Keratinocyte (primary cell): ENCODE measurements around the gene CACNA2D2. TPM values are rescaled to one million over a fixed set of nuclear protein-coding genes. Genes with fewer than 3 reads are reported as not detected.

ENCODE experiments used
- DNase-seq: peaks from one replicate; pipeline ENCODE4 v3.0.0-alpha.2; 2011; ENCODE audit warnings: low read depth, missing footprints, low spot score
- FAIRE-seq: peaks from 2 replicates; lab custom pipeline; 2011; peaks lifted over from hg19 to GRCh38; lab: Jason Lieb, UNC
- H2AFZ ChIP-seq: 2 replicates; pipeline ENCODE4 v1.6.0; 2012; ENCODE audit warnings: low read length, control low read depth, inconsistent platforms; ENCODE audit not compliant: control insufficient read depth
- H3K27ac ChIP-seq: 2 replicates; pipeline ENCODE4 v1.5.1; 2011; ENCODE audit warnings: low read length; ENCODE audit not compliant: control insufficient read depth, insufficient read depth
- H3K27me3 ChIP-seq: 3 replicates; pipeline ENCODE4 v1.6.0; 2011; ENCODE audit warnings: low read length; ENCODE audit not compliant: control insufficient read depth, insufficient read depth; ENCODE audit errors: extremely low read depth
- H3K36me3 ChIP-seq, 2 experiments: 2 replicates in 1 of 2; 3 replicates in 1 of 2; pipeline ENCODE4 v1.5.1; 2011; ENCODE audit warnings: low read length in 2 of 2, mild to moderate bottlenecking in 1 of 2; ENCODE audit not compliant: control insufficient read depth in 2 of 2, insufficient read depth in 2 of 2; ENCODE audit errors: extremely low read depth in 1 of 2
- H3K4me1 ChIP-seq: 3 replicates; pipeline ENCODE4 v1.5.1; 2011; ENCODE audit warnings: low read length; ENCODE audit not compliant: control insufficient read depth, insufficient read depth; ENCODE audit errors: extremely low read depth
- H3K4me2 ChIP-seq: 3 replicates; pipeline ENCODE4 v1.6.0; 2011; ENCODE audit warnings: low read depth, low read length; ENCODE audit not compliant: control insufficient read depth, insufficient read depth; ENCODE audit errors: extremely low read depth
- H3K4me3 ChIP-seq, 3 experiments: fragments of 200-600 bp in 1 of 3; sonication (generic) in 1 of 3; 2 replicates in 2 of 3; 3 replicates in 1 of 3; pipeline ENCODE4 v1.5.1; 2011 to 2016; ENCODE audit warnings: low read length in 3 of 3, mild to moderate bottlenecking in 3 of 3, control low read depth in 2 of 3, inconsistent platforms in 1 of 3, low read depth in 1 of 3, mixed read lengths in 1 of 3, mixed run types in 1 of 3, moderate library complexity in 1 of 3; ENCODE audit not compliant: control insufficient read depth in 2 of 3, insufficient read depth in 2 of 3; ENCODE audit errors: extremely low read depth in 1 of 3
- H3K79me2 ChIP-seq: 2 replicates; pipeline ENCODE4 v1.6.0; 2012; ENCODE audit warnings: low read length; ENCODE audit not compliant: control insufficient read depth, insufficient read depth
- H3K9ac ChIP-seq: 3 replicates; pipeline ENCODE4 v1.6.0; 2011; ENCODE audit warnings: low read length; ENCODE audit not compliant: control insufficient read depth, insufficient read depth; ENCODE audit errors: extremely low read depth
- H3K9me1 ChIP-seq: 3 replicates; pipeline ENCODE4 v1.6.0; 2011; ENCODE audit warnings: low read length; ENCODE audit not compliant: control insufficient read depth, insufficient read depth; ENCODE audit errors: extremely low read depth
- H3K9me3 ChIP-seq: 2 replicates; pipeline ENCODE4 v1.5.1; 2012; ENCODE audit warnings: low read depth, low read length; ENCODE audit not compliant: control insufficient read depth
- H4K20me1 ChIP-seq: 3 replicates; pipeline ENCODE4 v1.6.0; 2011; ENCODE audit warnings: low read length; ENCODE audit not compliant: control insufficient read depth, insufficient read depth; ENCODE audit errors: extremely low read depth
- EZH2 ChIP-seq: IDR thresholded peaks from one replicate; pipeline ENCODE4 v1.6.1; 2012; ENCODE audit warnings: inconsistent platforms, mild to moderate bottlenecking, low read length, moderate library complexity
- dilution Hi-C: fragments of 300-500 bp; cut with MboI; formaldehyde crosslinking; loops from one replicate; pipeline ENCODE4 v1.7.0; 2020; ENCODE audit warnings: low sequenced_read_pairs; ENCODE audit not compliant: extremely low pct_ligation_motif_present
- polyA plus RNA-seq, 5 experiments: library from polyadenylated mRNA; depleted of rRNA in 3 of 5; stranded (reverse) in 3 of 5; stranded (forward) in 1 of 5; unstranded in 1 of 5; fragments of >200 nt; gene quantifications; 1 replicate in 1 of 5; 2 replicates in 3 of 5; 3 replicates in 1 of 5; pipeline versions ENCODE4 v1.2.1 to v1.2.3, GENCODE V29; 2011 to 2012; ENCODE audit warnings: missing spikeins in 2 of 5, low read depth in 1 of 5, low replicate concordance in 1 of 5
- TF ChIP-seq, protein P1 (sequence below), 3 experiments: IDR thresholded peaks in 1 of 3; conservative IDR thresholded peaks in 1 of 3; optimal IDR thresholded peaks in 1 of 3; 2 replicates in 2 of 3; 3 replicates in 1 of 3; pipeline versions ENCODE3 to v1.5.1; 2011; ENCODE audit warnings: low read length in 3 of 3, mild to moderate bottlenecking in 3 of 3, moderate library complexity in 2 of 3, control low read depth in 1 of 3, inconsistent platforms in 1 of 3; ENCODE audit not compliant: insufficient read depth in 2 of 3; ENCODE audit errors: extremely low read depth in 1 of 3

Gene CACNA2D2
- polyA plus RNA-seq, 1 donor (not counting 4 experiments of a cell fraction or from before 2014, with no cell fraction given) = 0.04 TPM

DNA sequence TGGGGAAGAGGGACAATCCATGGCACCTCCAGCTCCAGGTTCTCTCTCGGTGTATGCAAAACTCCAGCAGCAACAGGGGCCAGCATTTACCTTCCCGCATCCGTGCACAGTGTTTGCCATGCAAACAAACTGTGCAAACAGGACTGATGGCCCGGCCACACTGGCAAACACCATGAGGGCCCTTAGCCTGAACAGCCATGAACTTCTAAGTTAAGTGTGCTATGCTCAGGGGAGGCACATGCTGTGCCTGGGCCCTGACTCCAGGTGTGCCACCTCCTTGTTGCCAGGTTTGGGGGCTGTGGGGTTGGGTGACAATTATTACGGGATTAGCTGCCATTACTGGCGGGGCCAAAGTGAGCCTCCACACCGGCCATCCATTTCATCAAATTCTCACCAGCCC, 57.5 kb downstream of the CACNA2D2 start:
- no peak for FAIRE-seq

DNA sequence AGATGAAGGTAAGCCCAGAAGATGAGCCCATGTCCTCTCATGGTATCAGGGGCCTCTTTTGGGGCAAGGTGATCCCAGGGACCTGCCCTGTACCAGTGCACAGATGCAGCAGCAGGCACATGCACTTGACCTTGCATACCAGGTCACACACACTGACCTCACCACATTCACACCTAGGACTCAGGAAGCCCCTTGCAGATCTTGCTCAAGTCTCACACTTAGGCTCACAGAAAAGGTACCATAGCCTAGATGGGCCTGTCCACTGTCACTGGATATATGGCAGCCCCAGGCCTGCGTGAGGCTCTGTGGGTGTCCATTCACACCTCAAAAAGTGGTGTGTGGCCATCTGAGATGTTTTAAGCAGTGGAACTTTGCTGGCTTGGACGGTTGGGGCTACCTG, 58.7 kb downstream of the CACNA2D2 start:
- dilution Hi-C loops = no loop called here
- H3K9me3 ChIP-seq = no peaks in the 10 kb centered on the region
- no peaks in the 10 kb centered on the region for H3K9me1 ChIP-seq
- H3K4me1 ChIP-seq = no peaks in the 10 kb centered on the region
- H3K27me3 ChIP-seq = peaks cover 3% of the 10 kb centered on the region
- H3K27ac ChIP-seq = no peak overlapping the region
- no peaks in the 10 kb centered on the region for H3K36me3 ChIP-seq
- H3K4me3 ChIP-seq = no peak overlapping the region
- DNase-seq (no peak), FAIRE-seq (no peak)
- no peak overlapping the region for H2AFZ ChIP-seq
- H3K4me2 ChIP-seq = no peak overlapping the region
- H3K9ac ChIP-seq = no peak overlapping the region
- H3K79me2 ChIP-seq = no peaks in the 10 kb centered on the region
- TF ChIP-seq, protein P1, sequence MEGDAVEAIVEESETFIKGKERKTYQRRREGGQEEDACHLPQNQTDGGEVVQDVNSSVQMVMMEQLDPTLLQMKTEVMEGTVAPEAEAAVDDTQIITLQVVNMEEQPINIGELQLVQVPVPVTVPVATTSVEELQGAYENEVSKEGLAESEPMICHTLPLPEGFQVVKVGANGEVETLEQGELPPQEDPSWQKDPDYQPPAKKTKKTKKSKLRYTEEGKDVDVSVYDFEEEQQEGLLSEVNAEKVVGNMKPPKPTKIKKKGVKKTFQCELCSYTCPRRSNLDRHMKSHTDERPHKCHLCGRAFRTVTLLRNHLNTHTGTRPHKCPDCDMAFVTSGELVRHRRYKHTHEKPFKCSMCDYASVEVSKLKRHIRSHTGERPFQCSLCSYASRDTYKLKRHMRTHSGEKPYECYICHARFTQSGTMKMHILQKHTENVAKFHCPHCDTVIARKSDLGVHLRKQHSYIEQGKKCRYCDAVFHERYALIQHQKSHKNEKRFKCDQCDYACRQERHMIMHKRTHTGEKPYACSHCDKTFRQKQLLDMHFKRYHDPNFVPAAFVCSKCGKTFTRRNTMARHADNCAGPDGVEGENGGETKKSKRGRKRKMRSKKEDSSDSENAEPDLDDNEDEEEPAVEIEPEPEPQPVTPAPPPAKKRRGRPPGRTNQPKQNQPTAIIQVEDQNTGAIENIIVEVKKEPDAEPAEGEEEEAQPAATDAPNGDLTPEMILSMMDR (optimal IDR thresholded peaks at IDR 0.05 in 1 of 3, IDR thresholded peaks at IDR 0.05 in 1 of 3, conservative IDR thresholded peaks at IDR 0.05 in 1 of 3; ENCODE audit: extremely low read depth in 1 of 3, insufficient read depth in 2 of 3, low read length in 3 of 3) = no peak
- no peak for TF ChIP-seq EZH2
- no peaks in the 10 kb centered on the region for H4K20me1 ChIP-seq

More for the DNA sequence above, 57.5 kb downstream of the CACNA2D2 start:
- no peak overlapping the region for H3K27ac ChIP-seq
- H3K4me1 ChIP-seq = no peaks in the 10 kb centered on the region
- peaks cover 3% of the 10 kb centered on the region for H3K27me3 ChIP-seq
- H3K4me3 ChIP-seq = no peak overlapping the region
- no peaks in the 10 kb centered on the region for H3K36me3 ChIP-seq
- H3K79me2 ChIP-seq = no peaks in the 10 kb centered on the region
- H3K9me3 ChIP-seq = no peaks in the 10 kb centered on the region
- no peak overlapping the region for H3K9ac ChIP-seq
- no peaks in the 10 kb centered on the region for H4K20me1 ChIP-seq
- no peaks in the 10 kb centered on the region for H3K9me1 ChIP-seq
- dilution Hi-C loops = no loop called here
- TF ChIP-seq EZH2 = no peak
- TF ChIP-seq, protein P1 (optimal IDR thresholded peaks at IDR 0.05 in 1 of 3, IDR thresholded peaks at IDR 0.05 in 1 of 3, conservative IDR thresholded peaks at IDR 0.05 in 1 of 3; ENCODE audit: extremely low read depth in 1 of 3, insufficient read depth in 2 of 3, low read length in 3 of 3) = no peak
- no peak overlapping the region for H2AFZ ChIP-seq
- no peak overlapping the region for H3K4me2 ChIP-seq
- DNase-seq = no peak
